D341Med (cell line): ENCODE data around the gene SSBP2.

Experiments used
- DNase-seq: peaks from one replicate; pipeline ENCODE4 v3.0.0; 2012; ENCODE audit warnings: low spot score

The SSBP2 gene

GRCh38 chr5:81590498-81591384 lies 160.2 kb downstream of the SSBP2 start:
- DNase-seq, result no peak

GRCh38 chr5:81579262-81579924 lies 171.5 kb downstream of the SSBP2 start:
- DNase-seq, result peak; percentile 38

GRCh38 chr5:81577091-81577490 lies 173.8 kb downstream of the SSBP2 start:
- DNase-seq, result no peak

- DNase-seq, result no peak
Measured at GRCh38 chr5:81575924-81576323, 175.0 kb downstream of the SSBP2 start.

- DNase-seq, result no peak
Measured at GRCh38 chr5:81572201-81572600, 178.7 kb downstream of the SSBP2 start.

- DNase-seq, result no peak
Measured at GRCh38 chr5:81558188-81558587, 192.7 kb downstream of the SSBP2 start.

- no peak for DNase-seq
Measured at GRCh38 chr5:81556809-81557208, 194.1 kb downstream of the SSBP2 start.

GRCh38 chr5:81555865-81556264 lies 195.0 kb downstream of the SSBP2 start:
- DNase-seq, result no peak

- DNase-seq, result no peak
Measured at GRCh38 chr5:81554647-81555046, 196.2 kb downstream of the SSBP2 start.

- no peak for DNase-seq
Measured at GRCh38 chr5:81553567-81554212, 197.2 kb downstream of the SSBP2 start.

GRCh38 chr5:81552852-81553566 lies 197.9 kb downstream of the SSBP2 start:
- DNase-seq, result no peak

GRCh38 chr5:81549123-81549522 lies 201.8 kb downstream of the SSBP2 start:
- no peak for DNase-seq

GRCh38 chr5:81547001-81547400 lies 203.9 kb downstream of the SSBP2 start:
- DNase-seq, result no peak

GRCh38 chr5:81545911-81546310 lies 205.0 kb downstream of the SSBP2 start:
- no peak for DNase-seq

- DNase-seq, result no peak
Measured at GRCh38 chr5:81544351-81545018, 206.4 kb downstream of the SSBP2 start.

- DNase-seq, result no peak
Measured at GRCh38 chr5:81542242-81542641, 208.7 kb downstream of the SSBP2 start.

- no peak for DNase-seq
Measured at GRCh38 chr5:81537905-81538547, 212.9 kb downstream of the SSBP2 start.

GRCh38 chr5:81534441-81534840 lies 216.5 kb downstream of the SSBP2 start:
- no peak for DNase-seq

- no peak for DNase-seq
Measured at GRCh38 chr5:81533629-81534405, 217.1 kb downstream of the SSBP2 start.

GRCh38 chr5:81530919-81531318 lies 220.0 kb downstream of the SSBP2 start:
- no peak for DNase-seq
